ENCODE data around the gene WWOX. TPM values are rescaled to one million over a fixed set of nuclear protein-coding genes. Genes with fewer than 3 reads are reported as not detected.

The WWOX gene
- total and polyA plus RNA-seq, 2 of the 8 experiments (the other 6 are each of a cell fraction or from before 2014, with no cell fraction given), result 5.4 to 16.7 TPM

GRCh38 chr16:78516006-78516736 is 416.7 kb downstream of the WWOX start:
- H4K5ac ChIP-seq (ENCODE audit: insufficient read length, low read depth, low read length), result no peak overlapping the region
- no peak overlapping the region for H4K8ac ChIP-seq (ENCODE audit: extremely low read depth, insufficient read depth, low read length)
- H3K18ac ChIP-seq (ENCODE audit: extremely low read depth, low read length), result no peak overlapping the region
- no peak overlapping the region for H3K4me2 ChIP-seq (ENCODE audit: insufficient read depth in 1 of 2, low read depth in 2 of 2, low read length in 2 of 2)
- H3K9me3 ChIP-seq (ENCODE audit: insufficient read depth in 2 of 2, low read depth in 1 of 2, low read length in 1 of 2), result no peaks in the 10 kb centered on the region
- POLR2A ChIA-PET (ENCODE audit: partially characterized antibody), result no interaction called here
- DNase-seq (ENCODE audit: low read depth in 1 of 2, low spot score in 2 of 2) (no peak), FAIRE-seq (no peak)
- H4K91ac ChIP-seq (replicated peaks; ENCODE audit: insufficient read length, low read length), result no peak overlapping the region
- H3K79me1 ChIP-seq (ENCODE audit: low read depth, low read length), result no peaks in the 10 kb centered on the region; the same call in 1 of the 2 replicates
- H4K20me1 ChIP-seq (replicated peaks in 1 of 2; ENCODE audit: control insufficient read depth in 1 of 2, insufficient read depth in 2 of 2, low read length in 2 of 2), result no peaks in the 10 kb centered on the region
- CTCF ChIA-PET (ENCODE audit: partially characterized antibody), result no interaction called here
- H2AFZ ChIP-seq (ENCODE audit: low read length), result no peak overlapping the region
- H2BK15ac ChIP-seq (ENCODE audit: low read length), result no peak overlapping the region
- H3K23me2 ChIP-seq (ENCODE audit: low read depth, low read length), result no peaks in the 10 kb centered on the region
- no peak overlapping the region for H3K27ac ChIP-seq (ENCODE audit: low read depth, low read length)
- no peak overlapping the region for H2BK20ac ChIP-seq (ENCODE audit: low read length)
- H2BK12ac ChIP-seq (ENCODE audit: low read depth, low read length), result no peak overlapping the region
- 90% methylated on average over 9 of the region's 9 CpGs; no CpG with 5 or more reads in 1 of the 2 experiments for WGBS, 2 experiments (ENCODE audit: extremely low coverage in 1 of 2, insufficient coverage in 1 of 2, insufficient read length in 1 of 2, insufficient replicate concordance in 2 of 2, low coverage in 1 of 2, low lambda C conversion rate in 2 of 2, missing lambda C conversion rate in 1 of 2)
- H2AK5ac ChIP-seq (ENCODE audit: low read depth, low read length), result no peak overlapping the region
- no peaks in the 10 kb centered on the region; a peak in 1 of 7 replicates for H3K27me3 ChIP-seq (replicated peaks in 1 of 4; ENCODE audit: control insufficient read depth in 3 of 4, extremely low read depth in 1 of 4, insufficient read depth in 3 of 4, low read length in 3 of 4)
- no peak overlapping the region for H2BK5ac ChIP-seq (ENCODE audit: low read depth, low read length)
- no peaks in the 10 kb centered on the region for H3K4me1 ChIP-seq (replicated peaks in 1 of 4; ENCODE audit: control insufficient read depth in 3 of 4, insufficient read depth in 4 of 4, low read length in 3 of 4)
- no peak overlapping the region for H2BK120ac ChIP-seq (replicated peaks; ENCODE audit: low read depth, low read length)
- H3K9ac ChIP-seq (replicated peaks in 1 of 4; ENCODE audit: extremely low read depth in 1 of 4, low read depth in 3 of 4, low read length in 3 of 4), result no peak overlapping the region
- no peak overlapping the region for H3K23ac ChIP-seq (ENCODE audit: insufficient read length)
- H3K4me3 ChIP-seq (ENCODE audit: extremely low read depth in 1 of 4, insufficient read depth in 2 of 4, low read depth in 3 of 4, low read length in 4 of 4), result no peak overlapping the region
- H3K14ac ChIP-seq (ENCODE audit: insufficient read length), result no peak overlapping the region
- no peaks in the 10 kb centered on the region for H3K36me3 ChIP-seq (ENCODE audit: control insufficient read depth in 2 of 4, insufficient read depth in 4 of 4, low read length in 3 of 4)
- no peak overlapping the region for H3K56ac ChIP-seq (replicated peaks; ENCODE audit: insufficient read length, low read depth, low read length)
- H3K79me2 ChIP-seq (ENCODE audit: control insufficient read depth in 1 of 2, insufficient read depth in 2 of 2, low read length in 2 of 2), result no peaks in the 10 kb centered on the region
- no peak overlapping the region for H3K4ac ChIP-seq (replicated peaks; ENCODE audit: insufficient read length, low read depth, low read length)
- no peak for TF ChIP-seq MAFK (IDR thresholded peaks at IDR 0.05; ENCODE audit: low read depth, low read length)
- no peak for TF ChIP-seq SAP30 (IDR thresholded peaks at IDR 0.05; ENCODE audit: insufficient read depth, insufficient replicate concordance, low read length)
- no peak for TF ChIP-seq ASH2L (IDR thresholded peaks at IDR 0.05; ENCODE audit: low read length)
- no peak for TF ChIP-seq POLR2AphosphoS5 (IDR thresholded peaks at IDR 0.05; ENCODE audit: low read depth, low read length)
- no peak for TF ChIP-seq RFX5 (IDR thresholded peaks at IDR 0.05; ENCODE audit: borderline replicate concordance, low read depth, low read length)
- no peak for TF ChIP-seq KDM5A (IDR thresholded peaks at IDR 0.05; ENCODE audit: low read length)
- no peak for TF ChIP-seq MAX (IDR thresholded peaks at IDR 0.05)
- TF ChIP-seq CTCF (IDR thresholded peaks at IDR 0.05; ENCODE audit: control extremely low read depth in 1 of 3, insufficient read depth in 1 of 3, low read depth in 1 of 3, low read length in 3 of 3), result no peak
- TF ChIP-seq JUND (IDR thresholded peaks at IDR 0.05; ENCODE audit: low read length), result no peak
- no peak for TF ChIP-seq EGR1 (IDR thresholded peaks at IDR 0.05; ENCODE audit: borderline replicate concordance, low read depth, low read length)

All from H1 (cell line).